NCI-H2196 treated with DMSO at 0.1 percent for 48 hours (cell line): ENCODE data around the gene CNOT6.
A peak's percentile ranks its signal among the peaks of the same experiment; 100 is the strongest.

Source experiments
- DNase-seq: peaks from one replicate; lab custom pipeline; 2025; ENCODE audit not compliant: unreplicated experiment; lab: John Stamatoyannopoulos, UW

CNOT6 gene

DNA sequence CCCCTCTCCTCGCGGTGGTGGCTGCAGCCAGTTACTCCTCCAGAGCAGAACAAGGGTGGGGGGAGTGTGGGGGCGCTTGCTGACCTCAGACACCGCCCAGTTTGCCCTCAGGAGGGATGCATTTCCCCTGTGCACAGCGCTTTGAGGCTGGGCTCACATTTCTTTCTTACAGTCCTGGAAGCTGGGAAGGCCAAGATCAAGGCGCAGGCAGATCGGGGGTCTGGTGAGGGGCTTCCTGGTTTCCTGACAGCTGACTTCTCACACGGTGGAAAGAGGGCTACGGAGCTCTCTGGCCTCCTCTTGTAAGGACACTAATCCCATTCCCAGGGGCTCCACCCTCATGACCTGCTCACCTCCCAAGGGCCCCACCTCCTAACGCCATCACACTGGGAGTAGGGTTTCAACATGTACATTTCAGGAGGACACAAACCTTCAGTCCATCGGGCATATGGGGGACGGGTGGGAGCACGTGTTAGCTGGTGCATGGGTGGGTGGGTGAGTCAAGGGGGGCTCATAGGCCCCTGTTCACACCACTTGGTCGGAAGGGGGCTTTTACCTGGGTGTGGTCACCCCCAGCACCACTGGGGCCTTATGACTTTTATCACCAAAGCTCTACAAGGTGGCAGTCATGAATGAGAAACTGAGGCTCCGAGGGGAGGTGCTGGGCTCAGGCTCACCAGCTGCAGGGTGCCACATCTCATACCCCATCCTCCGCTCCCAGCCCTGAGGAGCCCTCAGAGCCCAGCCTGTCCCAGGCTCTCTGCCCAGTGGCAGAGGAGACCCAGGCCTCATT, 104.8 kb downstream of the CNOT6 start:
- no peak for DNase-seq

DNA sequence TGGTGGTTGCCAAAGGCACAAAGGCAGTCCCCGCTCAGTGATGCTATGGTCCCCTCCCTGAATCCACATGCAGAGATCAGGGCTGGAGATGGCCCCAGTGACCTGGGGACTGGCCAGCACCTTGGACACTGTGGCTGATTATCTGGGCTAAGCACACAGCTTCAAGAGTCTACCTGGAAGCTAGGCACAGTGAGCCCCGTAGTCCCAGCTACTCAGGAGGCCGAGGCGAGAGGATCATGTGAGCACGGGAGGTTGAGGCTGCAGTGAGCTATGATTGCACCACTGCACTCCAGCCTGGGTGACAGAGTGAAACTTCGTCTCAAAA, 105.4 kb downstream of the CNOT6 start:
- no peak for DNase-seq

DNA sequence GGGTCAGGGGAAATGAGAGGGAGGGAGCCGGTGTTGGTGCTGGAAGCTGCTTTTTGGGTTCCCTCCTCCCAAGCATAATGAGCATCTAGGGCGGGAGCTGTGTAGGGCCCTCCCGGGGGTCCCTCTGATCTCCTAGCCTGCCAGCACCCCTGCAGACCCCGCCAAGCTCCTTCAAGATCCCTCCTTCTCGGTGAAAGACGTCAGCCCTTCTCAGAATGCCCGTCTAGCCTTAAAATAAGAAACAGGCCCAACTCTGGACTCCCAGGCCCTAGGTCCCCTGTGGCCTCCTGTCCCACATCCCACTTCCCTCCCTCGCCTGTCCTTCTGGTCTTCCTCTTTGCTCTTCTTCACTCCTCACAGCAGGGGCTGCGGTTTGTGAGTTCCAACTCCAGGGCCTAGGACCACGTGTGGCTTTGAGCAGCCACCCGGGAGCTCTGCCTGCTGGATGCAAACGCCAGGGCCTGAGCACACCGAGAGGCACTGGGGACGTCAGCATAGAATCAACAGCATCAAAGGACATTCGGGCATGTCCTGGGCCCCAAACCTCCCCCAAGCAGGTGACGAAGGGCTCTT, 105.9 kb downstream of the CNOT6 start:
- DNase-seq, result no peak

DNA sequence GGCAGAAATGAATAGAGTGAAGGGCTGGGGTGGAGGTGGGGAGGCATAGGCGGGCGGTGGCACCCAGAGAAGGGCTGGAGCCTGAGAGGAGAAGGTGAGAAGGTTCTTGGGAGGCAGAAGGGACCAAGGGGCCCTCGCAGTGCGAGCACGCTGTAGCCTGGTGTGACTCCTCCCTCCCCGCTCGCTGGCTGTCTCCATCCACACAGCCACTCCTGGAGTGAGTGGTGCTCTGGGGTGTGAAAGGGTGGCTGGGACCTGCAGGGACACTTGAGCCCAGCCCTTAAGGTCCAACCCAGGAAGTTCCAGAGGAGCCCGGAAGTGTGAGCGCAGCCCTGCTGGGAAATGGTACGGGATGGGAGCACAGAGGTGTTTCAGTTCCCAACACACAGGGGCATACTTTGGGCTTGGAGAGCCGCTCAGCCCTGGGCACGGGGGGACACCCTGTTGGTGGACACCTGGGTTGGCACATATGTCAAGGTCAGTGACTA, 106.4 kb downstream of the CNOT6 start:
- no peak for DNase-seq

DNA sequence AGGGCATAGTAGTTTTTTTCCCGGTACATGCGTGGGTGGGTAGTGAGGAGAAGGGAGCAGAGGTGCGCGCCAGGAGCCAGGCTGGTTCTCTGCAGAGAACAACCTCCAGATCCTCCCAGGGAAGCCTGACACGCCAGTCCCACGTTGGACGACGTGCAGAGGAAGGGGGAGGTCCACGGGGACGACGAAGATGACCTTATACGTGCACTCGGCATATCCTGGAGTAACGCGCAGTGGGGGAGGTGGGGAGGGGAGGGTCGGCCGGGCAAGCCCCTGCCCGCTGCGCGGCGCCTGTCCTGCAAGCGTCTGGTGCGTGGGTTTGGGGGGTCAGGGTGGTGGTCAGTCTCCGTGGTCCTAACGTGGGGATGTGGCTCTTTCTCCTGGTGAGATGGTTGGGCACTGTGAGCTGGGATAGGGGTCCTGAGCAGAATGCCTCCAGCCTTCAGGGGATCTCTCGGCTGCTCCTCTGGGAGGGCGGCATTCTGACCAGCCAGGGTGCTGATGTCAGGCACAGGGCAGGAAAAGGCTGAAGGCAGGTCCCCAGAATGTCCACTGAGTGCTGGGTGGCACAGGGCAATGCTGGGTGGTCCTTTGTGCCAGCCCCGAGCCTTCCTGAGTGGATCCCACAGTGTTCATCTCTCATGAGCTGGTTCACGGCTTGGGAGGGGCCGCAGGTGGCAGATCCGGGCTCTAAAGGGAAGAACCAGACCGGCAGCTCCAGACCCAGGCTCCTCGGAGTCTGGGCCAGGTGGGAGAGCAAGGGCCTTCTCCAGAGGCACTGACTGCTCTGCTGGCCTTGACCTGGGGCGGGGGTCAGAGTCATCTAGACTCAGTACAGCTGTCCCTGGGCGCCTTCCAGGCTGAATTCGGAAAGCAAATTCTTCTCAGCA, 107.7 kb downstream of the CNOT6 start:
- no peak for DNase-seq

DNA sequence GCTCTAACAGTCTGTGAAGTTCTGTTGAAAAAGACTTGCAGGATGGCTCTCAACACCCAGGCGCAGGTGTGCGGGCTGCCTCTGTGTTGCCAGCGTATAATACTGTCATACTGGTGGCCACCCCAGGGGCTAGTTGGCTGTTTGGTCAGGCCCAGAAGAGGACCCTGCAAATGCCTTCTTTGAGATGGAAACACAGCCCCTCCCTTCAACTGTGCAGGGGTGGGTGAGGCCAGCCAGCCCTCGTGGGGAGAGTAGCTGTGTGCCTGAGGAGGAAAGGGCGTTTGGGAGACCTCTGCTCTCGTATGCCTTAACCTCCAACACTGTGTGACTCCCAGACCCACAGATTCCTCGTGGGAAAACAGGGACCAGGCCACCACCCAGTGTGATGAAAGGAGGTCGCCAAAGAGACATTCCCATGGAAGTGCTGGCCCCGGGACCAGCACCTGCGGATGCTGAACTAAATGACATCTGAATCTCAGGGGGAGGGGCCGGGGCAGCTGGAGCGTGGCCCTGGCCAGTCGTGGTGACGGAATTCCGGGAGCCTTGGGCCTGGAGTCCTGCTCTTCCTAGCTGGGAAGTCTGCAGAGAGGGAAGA, 108.4 kb downstream of the CNOT6 start:
- no peak for DNase-seq

DNA sequence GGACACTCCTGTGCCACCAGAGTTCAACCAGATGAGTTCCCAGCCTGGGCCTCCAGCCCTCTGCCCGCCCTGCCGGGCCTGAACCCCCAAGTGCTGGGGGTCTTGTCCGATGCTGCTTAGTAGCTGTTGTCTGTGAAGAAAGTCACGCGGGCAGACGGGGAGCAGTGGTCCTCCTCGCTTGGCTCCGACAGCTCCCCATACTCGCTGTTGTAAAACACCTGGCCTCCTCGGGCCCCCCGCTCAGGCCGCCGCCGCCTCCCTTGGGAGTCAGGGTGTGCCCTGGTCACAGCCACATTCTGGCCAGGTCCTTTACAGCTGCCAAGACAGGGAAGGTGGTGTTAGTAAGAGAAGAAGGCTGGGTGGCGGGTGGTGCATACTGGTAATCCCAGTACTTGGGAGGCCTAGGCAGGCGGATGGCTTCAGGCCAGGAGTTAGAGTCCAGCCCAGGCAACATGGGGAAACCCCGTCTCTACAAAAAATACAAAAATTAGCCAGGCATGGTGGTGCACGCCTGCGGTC, 109.0 kb downstream of the CNOT6 start:
- DNase-seq, result no peak

DNA sequence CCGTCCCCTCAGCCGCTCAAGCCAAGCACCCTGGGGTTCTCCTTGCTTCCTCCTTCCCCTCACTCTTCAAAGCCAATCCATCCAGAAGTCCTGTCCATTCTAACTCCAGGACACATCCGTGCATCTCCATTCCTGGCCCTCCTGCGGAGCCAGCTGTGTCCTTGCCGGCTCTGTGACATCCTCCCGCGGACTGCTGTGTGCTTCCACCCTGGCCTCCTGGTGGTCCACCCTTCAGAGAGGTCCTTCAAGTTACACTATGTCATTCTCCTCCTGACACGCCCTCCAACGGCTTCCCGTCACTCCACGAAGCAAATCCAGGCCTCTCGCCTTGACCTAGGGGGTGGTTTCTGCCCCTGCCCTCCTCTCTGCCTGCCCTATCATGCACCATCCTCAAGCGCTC, 110.1 kb downstream of the CNOT6 start:
- no peak for DNase-seq

DNA sequence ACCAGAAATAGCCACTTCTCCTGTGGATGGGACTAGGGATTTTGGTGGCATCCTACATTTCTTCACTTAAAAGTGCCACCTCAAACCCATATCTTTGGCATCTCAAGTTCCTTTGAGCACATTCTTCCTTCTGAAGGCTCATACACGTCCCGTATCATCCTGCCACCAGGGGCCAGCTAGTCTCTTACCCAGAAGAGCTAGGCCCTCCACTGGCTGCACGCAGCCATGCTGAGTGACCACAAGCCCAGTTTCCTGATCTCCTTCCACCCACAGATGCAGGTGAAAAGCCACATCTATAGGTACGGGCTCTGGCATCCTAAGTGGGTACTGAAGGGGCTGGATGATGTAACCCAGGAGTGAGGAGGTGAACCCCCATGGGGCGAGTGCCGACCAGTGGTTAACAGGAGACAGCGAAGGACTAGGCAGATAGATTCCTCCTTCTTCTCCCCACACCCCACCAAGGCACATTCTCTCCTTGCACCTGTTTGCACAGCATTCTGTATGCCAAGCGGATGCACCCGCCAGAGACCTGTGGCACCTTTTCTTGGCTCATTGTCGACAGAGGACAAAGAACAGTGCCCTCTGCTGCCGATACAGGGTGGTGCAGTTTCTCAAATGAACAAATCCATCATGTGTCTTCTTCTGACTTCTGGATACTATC, 111.5 kb downstream of the CNOT6 start:
- peak; percentile 64 for DNase-seq

DNA sequence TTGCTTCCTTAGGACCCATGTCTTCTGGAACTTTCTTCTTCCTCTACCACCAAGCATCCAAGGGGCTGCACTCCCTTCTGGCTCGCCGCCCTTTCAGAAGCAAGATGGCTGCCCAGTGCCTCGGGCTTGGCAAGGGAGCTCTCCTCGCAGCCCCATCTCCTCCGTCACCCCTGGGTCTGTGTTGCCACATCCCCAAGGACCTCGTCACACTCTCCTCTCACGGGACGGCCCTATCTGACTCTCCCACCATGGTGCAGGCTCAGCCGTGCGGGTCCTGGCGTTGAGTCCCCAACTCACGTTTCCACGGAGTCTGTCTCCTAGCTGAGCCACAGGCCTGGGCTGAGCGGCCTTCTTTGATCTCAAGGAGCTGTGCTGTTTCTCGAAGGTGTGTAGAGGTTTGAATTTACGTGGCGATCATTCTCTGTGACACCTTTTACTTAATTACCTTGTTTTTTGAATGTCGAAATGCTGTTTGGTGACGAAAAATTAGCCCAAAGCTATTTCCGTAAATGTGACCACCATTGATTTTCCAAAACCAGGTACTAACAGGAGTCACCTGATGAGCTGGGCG, 112.1 kb downstream of the CNOT6 start:
- DNase-seq, result no peak

DNA sequence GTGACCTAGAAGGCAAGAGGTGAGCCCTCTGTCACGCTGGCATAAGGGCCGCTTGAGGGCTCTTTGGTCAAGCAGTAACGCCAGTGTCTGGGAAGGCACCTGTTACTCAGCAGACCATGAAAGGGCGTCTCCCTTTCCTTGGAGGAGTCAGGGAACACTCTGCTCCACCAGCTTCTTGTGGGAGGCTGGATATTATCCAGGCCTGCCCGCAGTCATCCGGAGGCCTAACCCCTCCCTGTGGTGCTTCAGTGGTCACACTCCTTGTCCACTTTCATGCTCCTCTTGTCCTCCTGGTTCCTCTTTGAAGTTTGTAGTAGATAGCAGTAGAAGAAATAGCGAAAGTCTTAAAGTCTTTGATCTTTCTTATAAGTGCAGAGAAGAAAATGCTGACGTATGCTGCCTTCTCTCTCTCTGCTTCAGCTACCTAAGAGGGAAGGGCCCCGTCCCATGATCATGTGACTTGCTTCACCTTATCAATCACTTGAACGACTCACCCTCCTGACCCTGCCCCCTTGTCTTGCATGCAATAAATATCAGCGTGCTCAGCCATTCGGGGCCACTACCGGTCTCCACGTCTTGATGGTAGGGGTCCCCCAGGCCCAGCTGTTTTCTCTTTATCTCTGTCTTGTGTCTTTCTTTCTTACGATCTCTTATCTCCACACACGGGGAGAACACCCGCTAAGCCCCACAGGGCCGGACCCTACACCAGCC, 113.8 kb downstream of the CNOT6 start:
- no peak for DNase-seq

DNA sequence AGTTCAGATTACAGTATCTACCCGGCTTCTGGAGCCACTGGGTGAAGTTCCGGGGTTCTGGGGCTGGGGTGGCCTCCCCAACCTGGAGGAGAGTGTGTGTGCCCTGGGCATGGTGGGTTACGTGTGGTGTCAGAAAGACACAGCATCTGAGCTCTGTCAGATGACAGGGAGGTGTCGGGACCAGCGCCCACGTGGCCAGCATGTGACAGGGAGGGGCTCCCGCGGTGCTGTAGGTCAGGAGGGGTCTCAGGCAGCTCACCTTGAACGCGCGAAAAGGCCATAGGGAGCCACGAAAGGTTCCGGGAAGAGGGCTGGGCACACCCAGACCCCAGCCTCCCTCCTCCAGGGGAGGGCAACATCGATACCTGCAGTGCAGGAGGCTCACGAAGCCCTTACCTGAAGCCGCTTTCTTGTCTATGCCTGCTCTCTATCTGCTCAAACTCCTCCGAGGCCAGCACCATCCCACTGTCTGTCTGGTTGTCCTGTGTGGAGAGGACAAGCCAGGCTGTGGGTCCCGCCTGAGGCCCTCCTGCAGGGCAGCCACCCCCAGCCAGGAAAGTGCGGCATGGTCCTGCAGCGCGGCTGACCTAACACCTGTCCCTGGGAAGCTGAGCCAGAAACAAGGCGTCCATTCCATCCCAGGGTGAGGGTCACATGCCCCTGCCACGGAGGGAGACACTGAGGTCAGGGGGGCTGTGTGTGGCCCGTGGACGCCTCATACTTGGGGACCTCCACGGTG, 114.6 kb downstream of the CNOT6 start:
- no peak for DNase-seq

DNA sequence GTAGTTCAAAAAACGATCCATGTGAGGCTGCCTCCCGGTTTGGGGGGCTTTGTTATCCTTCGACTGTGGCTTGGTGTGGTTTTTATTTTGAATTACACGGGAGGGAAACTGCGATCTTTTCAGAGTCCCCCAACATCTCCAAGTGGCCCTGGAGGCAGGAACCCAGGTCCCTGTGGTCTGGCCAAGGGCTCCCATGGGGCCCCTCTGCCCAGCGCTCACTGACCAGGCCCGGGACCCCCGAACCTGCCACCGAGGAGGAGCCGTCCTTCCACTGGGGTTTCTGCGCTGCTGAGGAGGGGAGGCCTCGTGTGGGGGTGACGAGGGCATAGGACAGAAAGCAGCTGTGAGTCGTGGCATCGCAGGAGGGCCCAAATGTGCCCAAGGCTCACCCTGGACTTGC, 115.2 kb downstream of the CNOT6 start:
- DNase-seq, result no peak

DNA sequence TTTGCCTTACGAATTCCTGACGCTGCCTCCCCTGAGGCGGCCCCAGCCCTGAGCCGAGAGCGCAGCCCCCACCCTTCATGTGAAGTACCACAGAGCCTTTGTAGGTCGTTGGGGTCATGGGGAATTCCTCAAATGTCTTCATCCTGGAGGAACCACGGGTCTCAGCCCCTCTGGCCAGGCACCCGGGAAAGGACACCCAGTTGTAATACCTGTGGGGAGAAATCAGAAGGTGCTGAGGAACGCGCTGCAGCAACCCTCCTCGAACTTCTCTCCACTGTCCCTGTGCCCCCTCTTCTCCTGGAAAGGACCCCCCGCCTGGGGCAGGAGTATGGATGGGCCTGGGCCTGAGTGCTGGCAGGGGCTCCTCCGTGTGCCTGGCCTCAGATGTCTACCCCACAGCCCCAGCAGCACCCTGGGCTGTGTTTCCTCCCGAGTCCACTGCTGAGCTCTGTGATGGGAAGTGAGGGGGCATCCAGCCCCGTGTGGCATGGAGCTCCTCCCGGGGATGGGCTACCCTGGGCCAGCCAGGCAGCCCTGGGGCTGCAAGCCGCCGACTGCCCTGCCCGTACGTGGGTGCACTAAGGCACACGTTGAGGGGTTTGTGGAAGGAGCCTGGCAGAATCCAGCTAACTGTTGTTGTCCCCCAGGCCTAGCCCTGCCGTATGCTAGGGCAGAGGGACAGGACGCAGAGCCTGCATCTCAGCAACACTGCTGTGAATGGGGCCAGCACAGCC, 115.8 kb downstream of the CNOT6 start:
- no peak for DNase-seq

DNA sequence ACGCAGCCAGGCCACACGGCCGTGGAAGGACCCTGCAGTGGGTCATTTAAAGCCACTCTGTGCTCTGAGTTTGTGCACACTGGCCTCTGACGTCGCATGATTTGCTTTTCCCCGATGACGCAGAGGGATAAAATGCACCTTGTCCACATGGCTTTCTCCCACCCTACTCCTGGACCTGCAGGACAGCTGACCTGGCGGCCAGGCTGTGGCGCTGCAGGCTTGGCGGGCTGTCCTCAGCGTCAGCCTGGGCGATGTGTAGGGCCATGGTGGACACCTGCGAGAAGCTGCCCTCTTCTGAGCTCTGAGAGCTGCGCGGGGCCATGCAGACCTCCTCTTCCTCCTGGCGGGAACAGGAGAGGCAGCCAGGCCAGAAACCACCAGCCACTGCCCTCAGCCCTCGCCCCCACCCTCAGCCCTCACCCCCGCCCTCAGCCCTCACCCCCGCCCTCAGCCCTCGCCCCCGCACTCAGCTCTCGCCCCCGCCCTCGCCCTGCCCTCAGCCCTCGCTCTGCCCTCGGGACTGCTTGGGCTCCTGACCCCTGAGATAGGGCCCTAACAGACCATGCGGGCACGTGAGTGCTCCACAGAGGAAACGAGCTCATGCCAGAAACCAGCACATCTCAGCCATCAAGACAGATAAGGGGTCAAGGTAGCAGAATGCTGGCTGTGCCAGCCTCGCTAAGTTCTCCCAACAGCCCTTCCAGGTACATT, 117.1 kb downstream of the CNOT6 start:
- no peak for DNase-seq

DNA sequence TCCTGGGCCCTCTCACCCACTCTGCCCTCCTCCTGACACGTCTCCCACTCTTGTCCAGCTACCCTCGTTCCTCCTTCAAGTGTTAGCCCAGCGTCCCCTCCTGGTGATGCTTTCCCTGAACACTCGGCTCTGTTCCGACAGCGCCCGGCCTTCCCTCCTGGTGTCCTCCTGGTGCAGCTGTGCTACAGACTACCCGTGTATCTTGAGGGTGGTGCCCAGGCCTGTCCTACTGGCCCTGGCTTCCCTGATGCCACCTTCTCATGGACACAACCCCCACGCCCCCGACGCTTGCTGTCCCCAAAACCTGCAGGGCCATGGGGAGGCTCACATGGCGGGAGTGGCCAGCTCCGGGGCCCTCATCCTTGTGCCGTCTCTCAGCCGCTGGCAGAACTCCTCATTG, 118.5 kb downstream of the CNOT6 start:
- DNase-seq, result no peak

DNA sequence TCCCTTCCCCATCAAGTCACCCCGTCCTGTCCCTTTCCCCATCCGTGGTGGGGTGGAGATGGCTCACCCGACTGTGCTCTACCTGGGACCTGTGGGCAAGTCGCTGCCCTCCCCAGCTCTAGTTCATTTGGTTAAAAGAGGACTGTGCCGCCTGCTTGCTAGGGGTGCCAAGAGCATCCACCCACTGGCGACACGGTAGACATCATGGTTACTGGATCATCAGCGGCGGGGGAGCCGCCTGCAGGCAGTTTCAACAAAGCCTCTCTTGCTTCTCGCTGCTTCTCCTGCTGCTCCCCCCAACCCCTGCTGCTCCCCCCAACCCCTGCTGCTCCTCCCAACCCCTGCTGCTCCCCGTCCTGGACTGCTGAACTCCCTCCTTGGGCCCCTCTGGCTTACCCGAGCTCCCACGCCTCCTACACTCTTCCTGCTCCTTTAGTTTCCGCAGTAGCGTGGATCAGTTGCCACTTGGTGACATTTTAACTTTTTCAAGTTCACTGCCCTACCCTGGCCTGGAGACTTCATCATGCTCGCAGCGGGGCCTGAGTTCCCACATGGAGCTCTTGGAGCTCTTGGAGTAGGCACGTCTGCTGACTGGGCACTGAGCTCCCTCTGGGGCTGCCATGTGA, 119.1 kb downstream of the CNOT6 start:
- DNase-seq, result no peak
